GM18505 (cell line): ENCODE data around the gene FAM174A.
"Not testable (repeated sequence)": the region's sequence is repeated elsewhere in the genome, so short reads cannot be mapped to it uniquely, and the experiment has no call there.

Source experiments
- ATAC-seq: cut with Tn5 transposase; IDR thresholded peaks from one replicate; pipeline ENCODE4 v1.9.1; 2021; ENCODE audit not compliant: unreplicated experiment
- POLR2A ChIP-seq: IDR thresholded peaks from 4 replicates; pipeline ENCODE4 v1.6.1; 2011; ENCODE audit warnings: borderline replicate concordance; ENCODE audit not compliant: insufficient read depth, insufficient read length; ENCODE audit errors: extremely low read depth

Gene FAM174A

DNA sequence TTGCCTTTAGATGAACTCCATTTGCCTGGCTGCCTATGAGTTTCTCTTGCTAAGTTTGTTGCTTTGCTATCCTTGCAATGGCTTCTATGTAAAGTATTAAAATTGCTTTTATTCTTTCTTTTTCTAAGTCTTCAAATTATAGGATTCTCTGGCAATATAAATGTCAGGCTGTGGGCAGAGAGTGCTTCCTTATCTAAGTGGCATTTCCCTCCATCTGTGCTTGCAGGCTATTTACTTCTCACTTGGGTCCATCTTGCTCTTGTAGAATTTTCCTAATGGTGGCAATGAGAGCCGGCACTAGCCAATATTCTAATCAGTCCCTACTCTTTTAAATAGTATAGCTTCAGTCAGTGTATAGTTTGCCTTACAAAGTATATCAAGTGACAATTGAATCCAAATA lies 63.3 kb downstream of the FAM174A start:
- TF ChIP-seq POLR2A: no peak
- ATAC-seq: no peak

DNA sequence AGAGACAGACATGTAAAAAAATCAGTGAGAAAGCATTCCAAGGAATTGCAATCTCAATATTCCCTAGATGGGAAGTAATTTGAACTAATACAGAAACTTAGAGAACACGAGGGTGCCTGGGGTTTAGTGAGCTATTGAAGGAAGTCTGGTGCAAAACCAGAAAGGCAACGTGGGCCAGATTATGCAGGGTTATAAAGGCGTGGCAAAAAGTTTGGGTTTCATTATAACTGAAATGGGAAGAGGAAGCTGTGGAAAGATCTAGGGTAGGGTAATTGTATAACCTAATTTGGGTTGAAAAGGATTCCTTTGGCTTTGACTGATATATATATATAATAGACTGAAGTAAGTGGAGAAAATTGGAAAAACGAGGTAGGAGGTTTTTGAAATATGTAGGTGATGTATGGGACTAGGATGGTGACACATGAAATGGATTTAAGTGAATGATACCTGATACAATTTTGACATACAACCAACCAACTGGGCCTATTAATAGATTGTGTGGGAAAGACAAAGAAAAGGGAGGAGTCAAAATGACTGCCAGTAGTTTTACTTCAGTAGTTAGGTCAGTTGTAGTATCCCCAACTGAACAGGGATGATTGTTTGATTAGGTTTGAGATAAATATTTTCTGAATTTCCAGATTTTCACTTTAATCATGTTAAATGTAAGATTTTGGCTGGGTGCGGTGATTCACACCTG lies 65.3 kb downstream of the FAM174A start:
- no peak for TF ChIP-seq POLR2A
- ATAC-seq: no peak

DNA sequence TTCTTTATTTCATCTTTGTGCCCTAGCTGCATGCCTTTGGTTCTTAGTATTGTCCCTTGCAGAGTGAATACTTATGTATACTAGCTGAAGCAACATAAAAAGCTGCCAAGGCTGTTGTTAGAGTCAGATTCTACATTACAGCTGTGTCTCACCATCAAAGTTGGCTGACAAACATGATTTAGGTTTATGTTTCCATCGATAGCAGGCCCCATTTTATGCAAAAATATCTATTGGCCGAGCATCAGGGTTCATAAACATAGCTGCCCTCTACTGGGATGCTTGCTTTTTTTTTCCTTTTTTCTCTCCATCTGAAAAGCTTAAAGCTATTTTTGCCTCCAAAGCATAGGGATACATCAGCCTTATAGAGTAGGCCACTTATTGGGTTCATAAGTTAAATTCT lies 68.0 kb downstream of the FAM174A start:
- no peak for TF ChIP-seq POLR2A
- ATAC-seq: no peak

DNA sequence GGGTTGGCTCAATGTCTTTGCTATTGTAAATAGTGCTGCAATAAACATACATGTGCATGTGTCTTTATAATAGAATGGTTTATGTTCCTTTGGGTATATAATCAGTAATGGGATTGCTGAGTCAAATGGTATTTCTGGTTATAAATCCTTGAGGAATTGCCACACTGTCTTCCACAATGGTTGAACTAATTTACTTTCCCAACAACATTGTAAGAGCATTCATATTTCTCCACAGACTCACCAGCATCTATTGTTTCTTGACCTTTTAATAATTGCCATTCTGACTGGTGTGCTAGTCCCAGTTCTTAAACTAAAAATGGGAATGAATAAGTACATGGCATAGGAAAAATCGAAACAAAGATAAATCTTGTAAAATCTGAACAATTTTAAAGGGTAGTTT lies 68.8 kb downstream of the FAM174A start:
- ATAC-seq: not testable (repeated sequence)

DNA sequence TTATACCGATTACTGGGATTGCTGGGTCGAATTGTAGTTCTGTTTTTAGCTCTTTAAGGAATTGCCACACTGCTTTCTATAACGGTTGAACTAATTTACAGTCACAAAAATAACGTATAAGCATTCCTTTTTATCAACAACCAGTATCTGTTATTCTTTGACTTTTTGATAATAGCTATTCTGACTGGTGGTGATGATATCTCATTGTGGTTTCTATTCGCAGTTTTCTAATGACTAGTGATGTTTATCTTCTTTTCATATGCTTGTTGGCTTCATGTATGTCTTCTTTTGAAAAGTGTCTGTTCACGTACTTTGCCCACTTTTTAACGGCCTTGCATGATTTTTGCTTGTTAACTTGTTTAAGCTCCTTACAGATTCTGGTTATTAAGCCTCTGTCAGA lies 74.4 kb downstream of the FAM174A start:
- TF ChIP-seq POLR2A: no peak
- ATAC-seq: no peak

DNA sequence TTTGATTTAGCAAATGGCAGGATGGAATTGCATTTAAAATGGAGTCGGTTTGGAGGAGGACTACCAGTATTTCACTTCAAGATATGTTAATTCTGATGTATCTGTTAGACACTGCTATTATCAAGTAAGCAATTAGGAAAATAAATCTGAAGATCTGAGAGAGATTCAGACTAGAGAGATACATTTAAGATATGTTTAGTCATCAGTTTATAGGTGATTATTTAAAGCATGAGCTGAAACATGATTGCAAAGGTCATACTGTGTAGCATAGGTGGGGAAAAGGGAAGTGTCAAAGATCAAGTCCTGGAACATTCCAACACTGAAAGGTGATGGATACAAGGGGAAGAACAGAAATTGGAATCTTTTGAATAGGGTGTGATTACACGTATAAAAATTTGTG lies 79.1 kb downstream of the FAM174A start:
- TF ChIP-seq POLR2A: no peak
- ATAC-seq: no peak

DNA sequence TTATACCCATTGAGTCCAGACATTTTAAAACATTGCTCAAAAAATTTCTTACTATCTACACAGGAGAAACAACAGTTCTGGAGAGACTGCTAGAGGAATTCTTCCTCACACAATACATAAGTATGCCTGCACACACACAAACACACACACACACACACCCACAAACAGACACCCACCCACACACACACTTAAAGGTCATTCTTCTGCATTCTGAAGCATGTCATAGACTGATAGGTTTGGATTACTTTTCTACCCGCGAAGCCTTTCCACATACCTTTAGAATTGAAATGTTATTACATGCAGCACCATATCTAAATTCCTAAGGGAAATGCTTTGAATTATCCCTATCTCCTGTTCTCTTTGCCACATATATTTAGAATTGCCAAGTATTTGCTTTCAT lies 80.2 kb downstream of the FAM174A start:
- ATAC-seq: no peak

DNA sequence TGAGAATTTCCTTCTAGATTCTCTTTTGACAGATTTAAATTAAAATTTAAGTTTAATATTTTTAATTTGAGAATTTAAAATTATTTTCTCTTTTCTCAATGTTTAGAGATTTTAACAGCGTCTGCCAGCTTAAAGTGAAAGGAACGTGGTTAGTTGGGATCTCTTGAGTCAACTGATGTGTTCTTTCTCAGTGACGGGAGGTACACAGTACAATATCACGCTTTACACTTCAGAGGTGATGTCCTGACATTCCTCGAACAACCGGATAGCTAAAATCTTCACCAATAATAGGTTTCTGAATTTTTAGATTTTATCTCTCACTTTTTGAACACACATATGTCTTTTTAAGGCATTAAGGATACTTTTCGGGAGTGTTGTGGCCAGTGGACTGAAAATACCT lies 81.1 kb downstream of the FAM174A start:
- ATAC-seq: no peak
- no peak for TF ChIP-seq POLR2A

More for the DNA sequence above, 80.2 kb downstream of the FAM174A start:
- no peak for TF ChIP-seq POLR2A

DNA sequence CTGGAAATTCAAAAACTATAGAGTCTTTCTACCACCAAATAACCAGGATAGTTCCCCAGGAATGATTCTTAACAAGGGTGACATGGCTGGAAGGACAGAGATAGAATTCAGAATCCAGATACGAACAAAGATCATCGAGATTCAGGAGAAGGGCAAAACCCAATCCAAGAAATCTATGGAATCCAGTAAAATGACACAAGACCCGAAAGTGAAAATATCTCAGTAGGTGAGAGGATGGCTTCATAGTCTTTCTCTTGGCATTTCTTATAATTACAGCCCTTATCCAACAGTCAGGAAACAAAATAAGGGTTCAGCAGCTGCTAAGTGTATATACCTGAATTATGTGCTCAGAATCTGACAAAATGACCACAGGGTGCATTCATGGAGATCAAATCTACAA lies 81.8 kb downstream of the FAM174A start:
- ATAC-seq: no peak
- TF ChIP-seq POLR2A: no peak

DNA sequence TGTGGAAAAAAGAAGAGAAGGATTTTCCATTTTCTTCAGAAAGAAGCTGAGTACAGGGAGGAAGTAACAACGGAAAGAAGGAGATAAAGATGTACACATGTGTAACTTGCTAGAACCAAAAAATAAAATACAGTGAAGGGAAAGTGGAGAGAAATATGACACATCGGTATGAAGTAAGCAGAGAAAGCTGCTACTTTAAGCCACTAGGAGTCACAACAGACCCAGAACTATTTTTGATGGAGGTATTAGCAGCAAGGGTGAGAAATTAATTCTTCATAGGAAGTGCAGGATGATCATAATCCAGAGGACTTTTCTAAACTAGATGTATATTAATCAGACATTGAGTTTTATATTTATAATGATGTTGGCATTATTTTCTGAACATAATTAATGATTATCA lies 88.5 kb downstream of the FAM174A start:
- no peak for TF ChIP-seq POLR2A
- ATAC-seq: peak; percentile 95

DNA sequence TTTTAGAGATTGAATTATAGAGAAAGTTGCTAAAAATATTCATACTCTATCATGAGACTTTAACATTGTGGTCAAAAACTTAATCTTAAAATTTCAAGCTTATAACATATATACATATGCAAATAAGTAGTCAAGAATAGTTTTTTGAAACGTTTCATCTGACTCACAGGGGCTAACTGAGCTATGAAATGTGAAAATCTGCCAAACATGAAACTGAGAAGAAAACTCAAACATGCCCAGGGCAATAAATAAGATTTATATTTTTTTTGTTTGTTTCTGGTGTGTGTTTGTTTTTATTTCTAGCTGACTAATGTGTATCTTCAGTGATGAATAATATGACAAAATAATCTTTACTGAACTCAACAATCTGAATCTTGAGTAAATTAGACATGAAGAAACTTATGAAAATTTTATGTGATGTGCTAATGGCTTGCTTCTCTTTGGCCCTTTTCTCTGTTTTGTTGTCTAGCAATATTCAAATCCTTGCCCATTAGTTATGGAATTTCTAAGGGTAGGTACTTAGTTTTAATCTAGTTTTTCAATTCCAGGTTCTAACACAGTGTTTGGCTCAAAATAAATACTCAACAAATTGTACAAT lies 99.9 kb downstream of the FAM174A start:
- ATAC-seq: no peak
- TF ChIP-seq POLR2A: no peak
